ENCODE results near the gene SERAC1. TPM values are rescaled to one million over a fixed set of nuclear protein-coding genes. Genes with fewer than 3 reads are reported as not detected.

The SERAC1 gene
- polyA plus RNA-seq, 1 of the 3 experiments (the other 2 are of a cell fraction): 5.6 TPM

DNA sequence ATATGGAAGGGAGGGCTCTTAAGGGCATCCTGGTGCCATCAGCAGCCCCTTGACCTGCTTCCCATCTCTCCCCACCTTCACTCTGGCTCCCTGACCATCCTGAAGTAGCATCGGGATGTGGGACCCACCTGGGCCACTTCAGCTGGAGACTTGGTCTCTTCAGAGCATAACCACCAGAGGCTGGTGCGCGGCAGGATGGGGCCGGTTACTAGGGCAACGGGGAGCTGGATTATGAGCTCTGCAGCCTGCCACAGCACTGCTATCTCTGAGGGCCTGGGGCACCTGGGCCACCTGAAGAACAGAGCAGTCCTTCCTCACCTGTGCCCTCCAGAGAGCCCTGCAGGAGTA lies 106.7 kb downstream of the SERAC1 start:
- no peaks in the 10 kb centered on the region for H4K20me1 ChIP-seq (ENCODE audit: insufficient read depth)
- DNase-seq: no peak
- peak overlapping the region in 1 of 2 experiments; percentile 99; a peak in 3 of 4 replicates for H3K27ac ChIP-seq (ENCODE audit: low read depth in 2 of 2, low read length in 1 of 2)
- POLR2A ChIA-PET: no interaction called here
- H3K9me3 ChIP-seq: no peaks in the 10 kb centered on the region
- H3F3A ChIP-seq (replicated peaks; ENCODE audit: insufficient read depth): peaks cover 48% of the 10 kb centered on the region
- no peak overlapping the region for H2AFZ ChIP-seq (ENCODE audit: low read depth)
- no peaks in the 10 kb centered on the region for H3K27me3 ChIP-seq (ENCODE audit: insufficient read depth)
- H3K9ac ChIP-seq: peak overlapping the region; percentile 77
- H3K4me2 ChIP-seq: peak overlapping the region; percentile 17; the same call in 1 of the 2 replicates
- CTCF ChIA-PET: interaction anchor here (0.9 to 4.3 kb wide), 4 partner anchors 10 to 305 kb away, joined by 4 to 35 read pairs (median 10); no protein-coding TSS in a partner anchor
- H3K4me3 ChIP-seq (ENCODE audit: low read depth in 2 of 2, low read length in 1 of 2): no peak overlapping the region
- H3K36me3 ChIP-seq (replicated peaks in 1 of 2; ENCODE audit: control insufficient read depth in 1 of 2, insufficient read depth in 2 of 2, low read length in 1 of 2): peaks cover 33 to 62% of the 10 kb centered on the region in 2 experiments
- no peaks in the 10 kb centered on the region for H3K9me2 ChIP-seq
- peaks cover 14 to 36% of the 10 kb centered on the region in 2 experiments; a peak in 3 of 4 replicates for H3K4me1 ChIP-seq (ENCODE audit: control insufficient read depth in 1 of 2, insufficient read depth in 2 of 2, low read depth in 1 of 2, low read length in 1 of 2)
- TF ChIP-seq, protein P1, sequence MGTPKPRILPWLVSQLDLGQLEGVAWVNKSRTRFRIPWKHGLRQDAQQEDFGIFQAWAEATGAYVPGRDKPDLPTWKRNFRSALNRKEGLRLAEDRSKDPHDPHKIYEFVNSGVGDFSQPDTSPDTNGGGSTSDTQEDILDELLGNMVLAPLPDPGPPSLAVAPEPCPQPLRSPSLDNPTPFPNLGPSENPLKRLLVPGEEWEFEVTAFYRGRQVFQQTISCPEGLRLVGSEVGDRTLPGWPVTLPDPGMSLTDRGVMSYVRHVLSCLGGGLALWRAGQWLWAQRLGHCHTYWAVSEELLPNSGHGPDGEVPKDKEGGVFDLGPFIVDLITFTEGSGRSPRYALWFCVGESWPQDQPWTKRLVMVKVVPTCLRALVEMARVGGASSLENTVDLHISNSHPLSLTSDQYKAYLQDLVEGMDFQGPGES (IDR thresholded peaks at IDR 0.05; ENCODE audit: low read depth, low read length): no peak
- TF ChIP-seq NFIC (IDR thresholded peaks at IDR 0.05; ENCODE audit: borderline replicate concordance) (no peak), FOSL2 (IDR thresholded peaks at IDR 0.05; ENCODE audit: borderline replicate concordance, low read depth) (no peak), CHD2 (IDR thresholded peaks at IDR 0.05; ENCODE audit: low read length, partially characterized antibody) (no peak), RFX5 (IDR thresholded peaks at IDR 0.05; ENCODE audit: low read length) (no peak), RXRA (IDR thresholded peaks at IDR 0.05; ENCODE audit: borderline replicate concordance, low read depth) (no peak), SMC3 (IDR thresholded peaks at IDR 0.05; ENCODE audit: low read depth, low read length) (no peak), FOXM1 (IDR thresholded peaks at IDR 0.05; ENCODE audit: low read depth) (no peak), RCOR1 (IDR thresholded peaks at IDR 0.05; ENCODE audit: low read length) (no peak), EZH2phosphoT487 (IDR thresholded peaks at IDR 0.05; ENCODE audit: borderline replicate concordance, low read depth) (no peak), EP300 (IDR thresholded peaks at IDR 0.05; ENCODE audit: borderline replicate concordance in 1 of 2, low read depth in 1 of 2, low read length in 1 of 2) (no peak), MXI1 (IDR thresholded peaks at IDR 0.05; ENCODE audit: low read depth, low read length) (no peak), GATA2 (CRISPR knock-in tag; IDR thresholded peaks at IDR 0.05) (no peak), POLR2AphosphoS5 (IDR thresholded peaks at IDR 0.05; ENCODE audit: low read depth, low read length) (no peak)
- TF ChIP-seq, protein P2, sequence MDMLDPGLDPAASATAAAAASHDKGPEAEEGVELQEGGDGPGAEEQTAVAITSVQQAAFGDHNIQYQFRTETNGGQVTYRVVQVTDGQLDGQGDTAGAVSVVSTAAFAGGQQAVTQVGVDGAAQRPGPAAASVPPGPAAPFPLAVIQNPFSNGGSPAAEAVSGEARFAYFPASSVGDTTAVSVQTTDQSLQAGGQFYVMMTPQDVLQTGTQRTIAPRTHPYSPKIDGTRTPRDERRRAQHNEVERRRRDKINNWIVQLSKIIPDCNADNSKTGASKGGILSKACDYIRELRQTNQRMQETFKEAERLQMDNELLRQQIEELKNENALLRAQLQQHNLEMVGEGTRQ (IDR thresholded peaks at IDR 0.05; ENCODE audit: borderline replicate concordance, low read depth, low read length): no peak
- TF ChIP-seq, protein P3, sequence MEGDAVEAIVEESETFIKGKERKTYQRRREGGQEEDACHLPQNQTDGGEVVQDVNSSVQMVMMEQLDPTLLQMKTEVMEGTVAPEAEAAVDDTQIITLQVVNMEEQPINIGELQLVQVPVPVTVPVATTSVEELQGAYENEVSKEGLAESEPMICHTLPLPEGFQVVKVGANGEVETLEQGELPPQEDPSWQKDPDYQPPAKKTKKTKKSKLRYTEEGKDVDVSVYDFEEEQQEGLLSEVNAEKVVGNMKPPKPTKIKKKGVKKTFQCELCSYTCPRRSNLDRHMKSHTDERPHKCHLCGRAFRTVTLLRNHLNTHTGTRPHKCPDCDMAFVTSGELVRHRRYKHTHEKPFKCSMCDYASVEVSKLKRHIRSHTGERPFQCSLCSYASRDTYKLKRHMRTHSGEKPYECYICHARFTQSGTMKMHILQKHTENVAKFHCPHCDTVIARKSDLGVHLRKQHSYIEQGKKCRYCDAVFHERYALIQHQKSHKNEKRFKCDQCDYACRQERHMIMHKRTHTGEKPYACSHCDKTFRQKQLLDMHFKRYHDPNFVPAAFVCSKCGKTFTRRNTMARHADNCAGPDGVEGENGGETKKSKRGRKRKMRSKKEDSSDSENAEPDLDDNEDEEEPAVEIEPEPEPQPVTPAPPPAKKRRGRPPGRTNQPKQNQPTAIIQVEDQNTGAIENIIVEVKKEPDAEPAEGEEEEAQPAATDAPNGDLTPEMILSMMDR (IDR thresholded peaks at IDR 0.05): no peak
- TF ChIP-seq, protein P4, sequence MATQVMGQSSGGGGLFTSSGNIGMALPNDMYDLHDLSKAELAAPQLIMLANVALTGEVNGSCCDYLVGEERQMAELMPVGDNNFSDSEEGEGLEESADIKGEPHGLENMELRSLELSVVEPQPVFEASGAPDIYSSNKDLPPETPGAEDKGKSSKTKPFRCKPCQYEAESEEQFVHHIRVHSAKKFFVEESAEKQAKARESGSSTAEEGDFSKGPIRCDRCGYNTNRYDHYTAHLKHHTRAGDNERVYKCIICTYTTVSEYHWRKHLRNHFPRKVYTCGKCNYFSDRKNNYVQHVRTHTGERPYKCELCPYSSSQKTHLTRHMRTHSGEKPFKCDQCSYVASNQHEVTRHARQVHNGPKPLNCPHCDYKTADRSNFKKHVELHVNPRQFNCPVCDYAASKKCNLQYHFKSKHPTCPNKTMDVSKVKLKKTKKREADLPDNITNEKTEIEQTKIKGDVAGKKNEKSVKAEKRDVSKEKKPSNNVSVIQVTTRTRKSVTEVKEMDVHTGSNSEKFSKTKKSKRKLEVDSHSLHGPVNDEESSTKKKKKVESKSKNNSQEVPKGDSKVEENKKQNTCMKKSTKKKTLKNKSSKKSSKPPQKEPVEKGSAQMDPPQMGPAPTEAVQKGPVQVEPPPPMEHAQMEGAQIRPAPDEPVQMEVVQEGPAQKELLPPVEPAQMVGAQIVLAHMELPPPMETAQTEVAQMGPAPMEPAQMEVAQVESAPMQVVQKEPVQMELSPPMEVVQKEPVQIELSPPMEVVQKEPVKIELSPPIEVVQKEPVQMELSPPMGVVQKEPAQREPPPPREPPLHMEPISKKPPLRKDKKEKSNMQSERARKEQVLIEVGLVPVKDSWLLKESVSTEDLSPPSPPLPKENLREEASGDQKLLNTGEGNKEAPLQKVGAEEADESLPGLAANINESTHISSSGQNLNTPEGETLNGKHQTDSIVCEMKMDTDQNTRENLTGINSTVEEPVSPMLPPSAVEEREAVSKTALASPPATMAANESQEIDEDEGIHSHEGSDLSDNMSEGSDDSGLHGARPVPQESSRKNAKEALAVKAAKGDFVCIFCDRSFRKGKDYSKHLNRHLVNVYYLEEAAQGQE (IDR thresholded peaks at IDR 0.05; ENCODE audit: low read depth, low read length): no peak
- peaks cover 33% of the 10 kb centered on the region for H3K79me2 ChIP-seq (ENCODE audit: insufficient read depth)
- 100% methylated on average over 1 of the region's 5 CpGs for WGBS (ENCODE audit: low lambda C conversion rate)

All from SK-N-SH (cell line).